Lung microvascular endothelial cell (primary cell): Measurements from ENCODE around the gene FOXN4. TPM values are rescaled to one million over a fixed set of nuclear protein-coding genes. Genes with fewer than 3 reads are reported as not detected.

Source experiments
- total RNA-seq: library from RNA; depleted of rRNA; stranded (reverse); fragments of >200 nt; gene quantifications from 2 replicates; pipeline ENCODE4 v1.2.1, GENCODE V29; 2014

FOXN4 gene
- total RNA-seq, 1 donor from 2014 or later: not detected

Other genes starting within 250 kb of the FOXN4 start
- gene ALKBH2, start 215.8 kb downstream of the FOXN4 start, total RNA-seq: 5.4 and 5.9 TPM in 2 replicates
- gene UNG, start 211.7 kb downstream of the FOXN4 start, total RNA-seq: 17.7 and 22.0 TPM in 2 replicates
- gene ACACB, start 192.7 kb downstream of the FOXN4 start, total RNA-seq: 1.7 and 3.4 TPM in 2 replicates
- not detected in 2 replicates for gene MYO1H, start 38.6 kb upstream of the FOXN4 start, total RNA-seq
- 65.7 and 73.0 TPM in 2 replicates for gene KCTD10, start 168.0 kb upstream of the FOXN4 start, total RNA-seq
- gene UBE3B, start 168.3 kb upstream of the FOXN4 start, total RNA-seq: 20.5 and 28.0 TPM in 2 replicates